Heart left ventricle (tissue), 13 donors: Measurements from ENCODE around the gene CD86.

ENCODE experiments used
- POLR2A ChIP-seq, 2 donors: fragments of 450-650 bp; IDR thresholded peaks; one replicate each; pipeline ENCODE4 v1.6.1; 2017; ENCODE audit warnings: antibody characterized with exemption in 2 of 2, mild to moderate bottlenecking in 2 of 2, moderate library complexity in 2 of 2
- TF ChIP-seq, protein P1 (sequence below), 12 donors: fragments of 200-600 bp; sonication (generic) in 4 of 12; IDR thresholded peaks; one replicate each; pipeline versions ENCODE4 v1.5.0 to v1.8.0; 2018 to 2022; ENCODE audit warnings: antibody characterized with exemption in 12 of 12, mild to moderate bottlenecking in 5 of 12
- donor health status: ischemic (EF 13 %, LVEDD 7.1; RV severe dilation, severe dysfunction).
- donor health status: DM: no; HTN: yes; CAD: no.
- donor health status: DM: no; HTN: no; CAD: no.
- donor health status: ischemic (EF 25% LVEDD 6.9; RV normal size, moderate dysfunction).
- donor health status: ischemic (EF 25% LVEDD 5.7; RV mildly dilated, moderate dysfunction).
- donor health status: ischemic (EF 35%, LVEDD 5.7; RV mildly dilated, moderate dysfunction).
- donor health status: nonischemic (EF 11% LVEDD 7.7; RV severe dilation, severe dysfunction).
- donor health status: DM: yes; HTN: yes; CAD: no.
- donor health status: PGD.
- donor health status: ischemic (EF 29% LVEDD 5.4; RV normal size, mild dysfunction).
- donor health status: nonischemic (EF 23%, LVEDD 6.1; RV moderate dilation, normal function).

DNA sequence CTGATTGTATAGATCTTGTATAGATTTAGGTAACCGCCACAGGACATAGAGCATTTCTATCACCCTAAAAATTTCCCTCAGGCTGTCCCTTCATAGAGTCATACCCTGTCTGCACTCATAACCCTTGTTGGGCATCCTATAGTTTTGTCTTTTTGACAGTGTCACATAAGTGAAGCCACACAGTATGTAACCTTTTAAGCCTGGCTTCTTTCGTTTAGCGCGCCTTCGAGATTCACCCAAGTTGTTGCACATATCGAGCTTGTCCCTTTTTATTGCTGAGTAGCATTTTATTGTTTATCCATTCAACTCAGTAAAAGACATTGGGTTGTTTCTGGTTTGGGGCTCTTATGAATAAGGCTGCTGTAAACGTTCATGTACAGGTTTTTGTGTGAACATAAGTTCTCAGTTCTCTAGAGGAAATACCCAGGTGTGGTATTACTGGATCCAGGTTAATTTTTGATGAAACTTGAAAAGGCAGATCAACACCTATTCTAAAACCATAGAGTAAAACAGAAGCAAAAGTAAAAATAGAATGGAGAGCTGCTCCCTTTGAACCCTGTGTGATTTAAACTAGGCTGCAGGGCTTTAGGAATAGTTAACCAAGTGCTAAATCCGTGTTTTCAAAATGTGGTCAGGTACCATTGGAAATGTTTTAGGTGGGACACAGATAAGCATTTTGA, 49.5 kb downstream of the CD86 start:
- TF ChIP-seq, protein P1, sequence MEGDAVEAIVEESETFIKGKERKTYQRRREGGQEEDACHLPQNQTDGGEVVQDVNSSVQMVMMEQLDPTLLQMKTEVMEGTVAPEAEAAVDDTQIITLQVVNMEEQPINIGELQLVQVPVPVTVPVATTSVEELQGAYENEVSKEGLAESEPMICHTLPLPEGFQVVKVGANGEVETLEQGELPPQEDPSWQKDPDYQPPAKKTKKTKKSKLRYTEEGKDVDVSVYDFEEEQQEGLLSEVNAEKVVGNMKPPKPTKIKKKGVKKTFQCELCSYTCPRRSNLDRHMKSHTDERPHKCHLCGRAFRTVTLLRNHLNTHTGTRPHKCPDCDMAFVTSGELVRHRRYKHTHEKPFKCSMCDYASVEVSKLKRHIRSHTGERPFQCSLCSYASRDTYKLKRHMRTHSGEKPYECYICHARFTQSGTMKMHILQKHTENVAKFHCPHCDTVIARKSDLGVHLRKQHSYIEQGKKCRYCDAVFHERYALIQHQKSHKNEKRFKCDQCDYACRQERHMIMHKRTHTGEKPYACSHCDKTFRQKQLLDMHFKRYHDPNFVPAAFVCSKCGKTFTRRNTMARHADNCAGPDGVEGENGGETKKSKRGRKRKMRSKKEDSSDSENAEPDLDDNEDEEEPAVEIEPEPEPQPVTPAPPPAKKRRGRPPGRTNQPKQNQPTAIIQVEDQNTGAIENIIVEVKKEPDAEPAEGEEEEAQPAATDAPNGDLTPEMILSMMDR (IDR thresholded peaks at IDR 0.05) = no peak
- TF ChIP-seq POLR2A (IDR thresholded peaks at IDR 0.05) = no peak
